Kidney tubule cell (primary cell): ENCODE measurements around the gene FUT1.
A peak's percentile ranks its signal among the peaks of the same experiment; 100 is the strongest.
"Not testable (repeated sequence)": the region's sequence is repeated elsewhere in the genome, so short reads cannot be mapped to it uniquely, and the experiment has no call there.

Source experiments
- DNase-seq: peaks from one replicate; pipeline ENCODE4 v3.0.0-alpha.2; 2018; ENCODE audit warnings: low spot score

Gene FUT1

DNA sequence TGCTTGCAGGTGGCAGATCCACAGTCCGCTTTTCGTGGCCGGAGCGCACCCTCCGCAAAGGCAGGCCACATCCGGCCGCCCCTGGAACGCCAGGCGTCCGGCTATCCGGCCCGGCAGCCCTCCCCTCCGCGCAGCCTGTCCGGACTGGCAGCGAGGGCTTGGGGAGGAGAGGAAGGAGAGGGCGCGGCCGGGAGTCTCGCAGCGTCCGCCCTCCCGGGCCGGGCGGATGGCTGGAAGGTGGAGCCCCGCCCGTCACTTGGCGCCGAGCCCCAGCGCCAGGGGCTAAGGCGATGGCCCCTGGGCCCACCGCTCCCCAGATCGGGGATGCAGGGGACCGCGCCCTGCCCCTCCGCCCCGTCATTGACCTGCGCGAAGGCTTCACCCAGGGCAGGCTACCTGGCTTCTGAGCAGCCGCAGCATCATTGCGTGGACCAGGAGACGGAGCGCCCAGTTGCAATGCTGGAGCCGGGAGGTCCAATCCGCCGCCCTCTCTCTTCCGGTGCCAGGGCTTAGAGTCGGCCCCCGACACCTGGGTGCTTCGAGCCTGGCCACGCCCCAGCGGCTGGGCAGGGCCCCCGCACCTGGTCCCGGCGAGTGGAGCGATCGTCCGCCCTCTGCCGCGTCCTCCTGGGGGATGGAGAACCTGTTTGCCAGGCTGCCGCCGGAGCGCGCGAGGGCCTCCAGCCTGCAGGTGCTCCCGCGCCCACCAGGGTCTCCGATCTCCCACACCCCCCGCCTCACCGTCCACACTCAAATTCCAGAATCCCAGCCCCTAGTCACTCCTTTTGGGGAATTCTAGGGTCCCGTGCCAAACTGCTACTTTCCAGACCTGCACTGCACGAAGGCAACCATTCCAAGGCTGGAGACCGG lies at the start of gene FUT1:
Gene FUT1, minus strand, starts transcription at position 146 of the 870 bp plus-strand sequence. CDS start 1,360 bp downstream, outside the sequence.
- peak; percentile 81 for DNase-seq

DNA sequence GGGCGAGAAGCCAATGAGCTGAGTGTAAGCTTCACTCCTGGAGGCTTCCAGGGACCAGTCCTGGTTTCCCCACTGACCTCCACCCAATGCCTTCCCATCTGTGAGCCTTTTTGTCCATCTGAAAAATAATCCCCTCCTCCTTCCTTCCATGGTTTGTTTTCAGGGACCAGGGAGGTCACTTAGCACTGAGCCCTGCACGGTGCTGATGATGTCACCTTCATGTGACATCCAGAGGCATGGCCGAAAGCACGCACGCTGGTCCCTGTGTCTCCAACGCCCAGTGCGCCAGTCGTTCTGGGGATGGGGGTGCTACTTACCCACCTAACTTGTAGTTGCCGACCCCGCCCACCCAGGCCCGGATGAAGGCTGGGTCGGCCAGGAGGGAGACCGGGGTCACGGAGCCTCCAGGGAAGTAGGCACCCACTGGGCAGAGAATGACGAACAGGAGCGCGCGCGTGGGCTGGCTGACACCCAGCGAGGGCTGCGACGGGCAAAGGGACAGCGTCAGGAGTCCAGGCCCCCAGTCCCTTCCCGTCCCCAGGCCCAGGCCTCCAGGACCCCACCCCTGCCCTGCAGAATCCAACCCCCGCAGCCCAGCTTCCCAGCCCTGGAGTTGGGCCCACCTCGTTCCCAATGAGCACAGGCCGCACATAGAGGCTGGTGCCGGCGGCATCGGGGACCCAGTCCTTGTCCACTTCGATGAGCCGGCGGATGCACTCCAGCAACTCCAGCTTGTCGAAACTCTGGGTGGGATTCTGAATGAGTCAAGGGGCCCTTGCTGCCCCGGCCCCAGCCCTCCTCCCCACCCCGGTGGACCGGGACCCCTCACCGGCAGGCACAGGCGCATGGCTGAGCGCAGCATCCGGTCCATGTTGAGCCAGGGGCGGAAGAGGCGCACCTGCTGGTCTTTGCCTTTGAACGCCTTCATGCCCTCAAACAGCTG lies 47.2 kb upstream of the FUT1 start:
- no peak for DNase-seq

DNA sequence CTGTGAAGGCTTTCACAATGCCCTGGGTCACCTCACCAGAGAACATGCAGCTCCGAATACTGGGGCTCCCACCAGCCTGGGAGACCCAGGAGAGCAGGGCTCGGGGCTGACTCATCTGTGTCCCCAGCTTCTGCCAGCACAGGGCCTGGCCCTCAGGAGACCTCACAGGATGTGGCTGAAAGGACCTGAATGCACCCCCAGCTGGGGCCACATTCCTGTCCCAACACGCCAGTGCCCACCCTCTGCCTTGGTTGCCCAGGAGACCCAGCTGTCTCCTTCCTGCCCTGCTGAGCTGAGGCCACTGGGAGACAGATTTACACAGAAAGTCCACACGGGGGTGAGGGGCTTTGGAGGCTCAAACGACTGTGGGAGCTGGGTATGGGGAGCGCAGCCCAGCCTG lies 46.5 kb upstream of the FUT1 start:
- peak; percentile 30 for DNase-seq

DNA sequence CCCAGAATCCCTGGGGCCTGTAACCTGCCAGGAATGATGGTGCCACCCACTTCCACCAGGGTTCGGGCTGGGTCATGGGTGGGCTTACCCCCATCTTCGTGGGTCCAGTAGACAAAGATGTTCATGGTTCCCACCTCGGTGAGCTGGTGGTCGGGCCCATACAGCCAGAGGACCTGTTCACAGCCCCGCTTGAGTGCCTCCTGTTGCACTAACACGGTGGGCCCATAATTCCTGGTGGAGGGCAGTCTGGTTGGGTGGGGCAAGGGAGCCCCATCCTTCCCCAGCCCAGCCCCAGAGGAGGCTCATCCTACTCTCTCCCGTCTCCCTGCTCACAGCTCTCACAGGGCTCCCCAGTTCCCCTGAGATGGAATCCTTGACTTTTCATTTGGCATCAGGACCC lies 44.7 kb upstream of the FUT1 start:
- no peak for DNase-seq

DNA sequence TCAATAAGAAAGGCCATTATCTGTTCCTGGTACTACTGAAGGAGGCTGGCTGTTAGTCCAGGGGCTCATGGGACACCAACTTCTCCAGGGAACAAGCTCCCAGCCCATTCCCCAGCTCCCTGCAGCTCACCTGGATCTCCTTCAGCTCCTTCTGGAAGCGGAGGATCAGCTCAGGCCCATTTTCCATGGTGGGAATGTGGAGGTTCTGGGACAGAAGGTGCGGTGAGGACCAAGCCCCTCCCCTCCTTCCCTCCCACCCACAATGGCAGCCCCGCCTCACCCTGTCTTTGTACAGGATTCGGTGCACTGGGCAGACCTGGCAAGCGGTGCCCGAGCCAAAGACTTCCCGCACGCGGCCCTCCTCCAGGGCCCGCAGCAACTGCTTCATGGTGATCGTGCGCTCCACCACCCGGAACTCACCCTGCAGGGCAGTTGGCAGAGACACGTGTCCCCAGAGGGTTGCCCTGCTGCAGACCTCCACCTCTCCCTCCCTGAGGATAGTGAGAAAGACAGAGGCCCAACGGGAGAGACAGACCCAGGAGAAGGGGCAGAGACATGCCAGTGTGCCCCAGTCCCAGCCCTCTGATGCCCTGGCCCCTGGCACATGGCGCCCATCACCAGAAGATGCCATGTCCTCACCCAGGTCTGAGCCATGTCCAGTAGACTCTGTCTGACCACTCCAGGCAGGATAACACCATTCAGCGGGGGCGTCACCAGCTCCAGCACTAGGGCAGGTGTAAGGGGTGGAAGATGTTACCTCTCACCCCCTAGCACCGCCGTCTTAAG lies 44.0 kb upstream of the FUT1 start:
- DNase-seq: no peak

DNA sequence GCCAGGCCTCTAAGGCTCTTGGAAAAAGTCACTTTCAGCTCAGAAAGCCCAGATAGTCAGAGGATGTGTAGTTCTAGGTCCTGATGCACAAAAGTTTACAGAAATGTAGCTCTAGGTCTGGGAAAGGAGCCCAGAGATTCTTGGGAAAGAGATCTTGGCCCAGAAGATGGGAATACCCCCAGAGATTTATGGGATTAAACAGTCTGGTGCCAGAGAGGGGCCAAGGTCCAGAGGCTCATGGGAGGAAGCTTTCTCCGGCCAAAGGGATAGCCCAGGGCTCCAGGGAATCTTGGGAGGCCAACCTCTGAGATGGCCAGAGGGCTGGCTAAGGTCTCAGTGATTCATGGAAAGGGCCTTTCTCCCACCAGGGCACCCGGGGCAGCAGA lies 43.2 kb upstream of the FUT1 start:
- no peak for DNase-seq

DNA sequence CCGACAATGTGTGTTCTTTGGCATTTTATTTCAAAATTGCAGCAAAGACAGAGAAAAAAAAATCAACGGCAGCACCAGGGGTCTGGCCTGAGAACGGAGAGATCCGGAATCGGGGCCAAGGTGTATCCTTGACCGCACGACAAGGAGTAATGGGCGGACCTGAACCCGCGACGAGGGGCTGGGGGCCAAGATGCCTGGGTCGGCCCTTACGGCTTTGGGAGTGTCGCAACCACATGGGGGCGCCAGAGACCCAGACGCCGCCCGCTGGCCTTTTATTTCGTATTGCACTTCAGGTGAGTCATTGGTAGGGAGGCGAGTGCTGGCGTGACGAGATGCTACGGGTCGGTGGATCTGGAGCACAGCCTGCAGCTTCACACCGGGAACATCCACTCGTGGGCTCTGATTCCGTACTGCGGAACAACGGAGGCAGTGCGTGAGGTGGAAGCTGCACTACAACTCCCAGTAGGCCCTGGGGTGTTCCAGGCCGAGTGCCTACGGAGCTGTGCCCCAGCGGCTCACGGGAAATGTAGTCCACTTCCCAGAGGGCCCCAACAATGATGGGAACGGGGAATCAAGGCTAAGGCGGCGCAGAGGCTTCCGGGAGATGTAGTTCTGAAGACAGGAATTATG lies 42.7 kb upstream of the FUT1 start:
- DNase-seq: peak; percentile 93

DNA sequence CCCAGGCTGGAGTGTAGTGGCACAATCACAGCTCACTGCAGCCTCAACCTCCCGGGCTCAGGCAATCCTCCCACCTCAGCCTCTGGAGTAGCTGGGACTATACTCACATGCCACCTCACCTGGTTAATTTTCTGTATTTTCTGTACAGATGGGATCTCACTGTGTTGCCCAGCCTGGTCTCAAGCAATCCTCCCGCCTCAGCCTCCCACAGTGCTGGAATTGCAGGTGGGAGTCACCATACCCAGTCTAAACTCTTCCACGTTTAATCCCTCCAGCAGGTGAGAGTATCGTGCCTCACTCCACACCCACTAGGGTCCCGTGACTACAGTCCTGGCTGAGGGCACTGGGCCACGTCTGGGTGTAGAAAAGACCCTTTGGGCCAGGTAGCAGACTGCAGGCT lies 41.9 kb upstream of the FUT1 start:
- no peak for DNase-seq

DNA sequence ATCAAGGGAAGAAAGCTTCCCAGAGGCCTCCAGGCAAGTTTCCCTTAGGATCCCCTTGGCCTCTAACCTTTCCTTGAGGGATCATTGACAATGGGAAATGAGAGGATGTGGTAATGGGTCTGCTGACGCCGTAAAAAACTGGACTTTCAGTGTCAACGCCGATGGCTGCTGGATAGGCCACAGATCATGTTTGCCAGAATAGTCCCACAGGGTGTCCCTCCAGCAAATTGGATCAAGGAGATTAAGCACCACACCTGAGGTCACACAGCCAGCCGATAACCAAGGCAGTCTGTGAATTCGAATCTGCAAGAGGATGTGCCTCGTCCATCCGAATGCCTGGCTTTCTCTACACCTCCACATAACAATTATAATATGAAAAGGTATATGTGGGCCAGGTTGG lies 40.8 kb upstream of the FUT1 start:
- DNase-seq: no peak

DNA sequence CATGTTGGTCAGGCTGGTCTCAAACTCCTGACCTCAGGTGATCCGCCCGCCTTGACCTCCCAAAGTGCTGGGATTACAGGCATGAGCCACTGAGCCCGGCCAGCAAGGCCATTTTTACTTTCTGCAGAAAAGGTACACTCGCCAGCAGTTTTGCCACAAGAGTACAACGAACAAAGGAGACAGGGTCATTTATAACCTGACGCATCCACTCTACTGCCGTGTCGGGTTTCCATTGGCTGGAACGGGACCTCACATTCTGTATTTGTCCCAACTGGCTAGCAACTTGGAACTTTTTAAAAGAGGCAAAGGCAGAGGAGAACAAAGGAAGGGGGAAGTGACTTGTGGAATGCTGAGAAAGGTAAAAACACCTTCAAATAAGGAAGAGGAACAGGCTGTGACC lies 34.9 kb upstream of the FUT1 start:
- DNase-seq: not testable (repeated sequence)

DNA sequence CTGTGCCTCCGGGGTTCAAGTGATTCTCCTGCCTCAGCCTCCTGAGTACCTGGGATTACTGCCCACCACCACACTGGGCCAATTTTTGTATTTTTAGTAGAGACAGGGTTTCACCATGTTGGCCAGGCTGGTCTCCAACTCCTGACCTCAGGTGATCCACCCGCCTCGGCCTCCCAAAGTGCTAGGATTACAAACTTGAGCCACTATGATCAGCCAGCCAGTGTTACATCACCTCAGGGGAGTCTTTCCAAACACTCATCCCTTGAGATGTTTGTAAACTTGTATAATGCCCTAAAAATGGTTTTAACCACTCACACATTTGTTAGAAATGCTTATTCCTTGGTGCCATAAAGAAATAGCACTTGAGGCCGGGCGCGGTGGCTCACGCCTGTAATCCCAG lies 34.0 kb upstream of the FUT1 start:
- DNase-seq: not testable (repeated sequence)

DNA sequence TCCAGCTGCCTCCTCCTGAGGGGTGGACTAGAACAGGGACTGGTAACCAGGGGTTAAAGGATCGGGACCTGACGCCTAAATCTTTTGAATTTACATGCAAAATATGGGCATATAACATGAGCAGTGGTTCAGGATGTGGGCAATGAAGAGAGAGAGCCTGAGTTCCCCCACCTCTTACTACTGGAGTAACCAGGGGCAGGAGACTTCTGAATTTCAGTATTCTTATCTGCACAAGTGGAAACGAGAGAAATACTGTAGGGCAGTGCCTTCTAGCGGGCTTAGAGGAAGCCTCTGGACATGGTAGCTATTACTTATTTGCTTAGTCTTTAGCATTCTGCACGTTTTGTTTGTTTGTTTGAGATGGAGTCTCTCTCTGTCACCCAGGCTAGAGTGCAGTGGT lies 32.1 kb upstream of the FUT1 start:
- DNase-seq: no peak

DNA sequence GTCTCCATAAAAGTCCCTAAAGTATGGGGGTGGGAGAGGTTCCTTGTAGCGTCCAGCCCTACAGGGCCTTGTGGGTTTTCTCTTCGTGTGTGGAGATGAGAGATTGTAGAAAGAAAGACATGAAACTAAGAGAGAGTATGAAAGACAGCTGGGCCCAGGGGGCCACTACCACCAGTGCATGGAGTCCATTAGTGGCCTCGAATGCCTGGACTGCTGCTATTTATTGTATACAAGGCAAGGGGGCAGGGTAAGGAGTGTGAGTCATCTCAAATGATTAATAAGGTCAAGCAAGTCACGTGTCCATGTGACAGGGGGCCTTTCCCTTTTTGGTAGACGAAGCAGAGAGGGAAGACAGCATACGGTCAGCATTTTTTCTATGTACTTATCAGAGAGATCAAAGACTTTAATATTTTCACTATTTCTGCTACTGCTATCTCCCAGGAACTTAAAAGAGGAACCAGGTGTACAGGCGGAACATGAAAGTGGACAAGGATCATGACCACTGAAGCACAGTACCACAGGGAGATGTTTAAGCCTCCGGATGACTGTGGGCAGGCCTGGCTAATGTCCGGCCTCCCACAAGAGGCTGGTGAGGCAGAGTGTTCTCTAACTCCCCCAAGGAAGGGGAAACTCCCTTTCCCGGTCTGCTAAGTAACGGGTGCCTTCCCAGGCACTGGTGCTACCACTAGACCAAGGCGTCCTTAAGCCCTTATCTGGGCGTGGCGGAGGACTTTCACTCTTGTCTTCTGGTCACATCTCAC lies 28.4 kb upstream of the FUT1 start:
- DNase-seq: peak; percentile 74

DNA sequence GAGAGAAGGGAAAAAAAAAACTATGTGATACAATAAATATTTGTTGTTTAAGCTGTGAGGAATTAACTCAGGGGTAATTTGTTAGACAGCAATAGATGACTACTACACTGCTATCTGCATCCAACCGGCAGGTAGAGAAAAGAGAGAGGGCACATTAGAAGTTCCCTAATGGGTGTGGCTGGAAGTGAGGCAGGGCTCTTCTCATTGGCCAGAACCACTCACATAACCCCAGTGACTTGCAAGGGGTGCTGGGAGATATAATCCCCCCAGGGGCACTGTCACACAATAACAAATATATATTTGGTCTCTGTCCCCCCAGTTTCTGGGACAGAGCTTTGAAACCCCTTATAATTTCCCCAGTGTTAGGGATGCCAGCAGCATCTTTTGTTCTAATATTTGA lies 27.2 kb upstream of the FUT1 start:
- no peak for DNase-seq

DNA sequence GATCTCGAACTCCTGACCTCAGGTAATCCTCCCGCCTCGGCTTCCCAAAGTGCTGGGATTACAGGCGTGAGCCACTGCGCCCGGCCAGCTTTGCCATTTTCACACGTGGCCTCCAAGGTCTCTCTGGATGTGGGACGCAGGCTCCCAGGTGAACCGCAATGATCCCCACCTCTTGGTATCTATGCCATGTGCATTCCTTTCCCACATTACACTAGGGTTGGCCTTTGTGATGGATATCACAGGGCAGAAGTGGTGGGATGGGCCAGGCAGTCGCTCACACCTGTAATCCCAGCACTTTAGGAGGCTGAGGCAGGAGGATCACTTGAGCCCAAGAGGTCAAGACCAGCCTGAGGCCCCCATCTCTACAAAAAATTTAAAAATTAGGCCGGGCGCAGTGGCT lies 25.3 kb upstream of the FUT1 start:
- no peak for DNase-seq

DNA sequence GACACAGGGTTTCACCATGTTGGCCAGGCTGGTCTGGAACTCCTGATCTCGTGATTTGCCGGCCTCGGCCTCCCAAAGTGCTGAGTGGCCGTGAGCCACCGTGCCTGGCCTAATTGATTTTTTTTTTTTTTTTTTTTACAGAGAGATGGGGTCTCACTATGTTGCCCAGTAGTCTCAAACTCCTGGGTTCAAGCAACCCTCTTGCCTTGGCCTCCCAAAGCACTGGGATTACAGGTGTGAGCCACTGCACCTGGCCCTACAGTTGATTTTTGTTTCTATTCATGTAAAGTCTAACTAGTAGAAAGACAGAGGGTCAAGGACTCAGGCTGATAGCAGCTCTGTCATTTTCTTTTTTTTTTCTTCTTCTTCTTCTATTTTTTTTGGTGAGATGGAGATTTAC lies 24.7 kb upstream of the FUT1 start:
- DNase-seq: no peak

DNA sequence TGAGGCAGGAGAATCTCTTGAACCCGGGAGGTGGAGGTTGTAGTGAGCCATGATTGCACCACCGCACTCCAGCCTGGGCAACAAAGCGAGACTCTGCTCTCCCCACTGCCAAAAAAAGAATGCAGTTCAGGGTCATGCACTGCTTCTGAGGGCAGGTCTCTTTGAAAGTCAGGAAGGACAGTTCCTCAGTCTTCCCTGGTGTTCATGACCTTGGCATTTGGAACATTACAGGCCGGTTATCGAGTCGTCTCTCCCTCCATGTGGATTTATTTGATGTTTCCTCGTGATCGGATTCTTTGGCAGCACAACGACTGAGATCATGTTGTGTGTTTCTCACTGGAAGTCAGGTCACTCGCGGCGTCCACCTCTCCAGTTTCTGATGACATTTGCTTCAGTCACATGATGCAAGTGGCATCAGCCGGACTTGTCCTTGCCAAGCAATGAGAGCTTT lies 20.1 kb upstream of the FUT1 start:
- DNase-seq: peak; percentile 44

DNA sequence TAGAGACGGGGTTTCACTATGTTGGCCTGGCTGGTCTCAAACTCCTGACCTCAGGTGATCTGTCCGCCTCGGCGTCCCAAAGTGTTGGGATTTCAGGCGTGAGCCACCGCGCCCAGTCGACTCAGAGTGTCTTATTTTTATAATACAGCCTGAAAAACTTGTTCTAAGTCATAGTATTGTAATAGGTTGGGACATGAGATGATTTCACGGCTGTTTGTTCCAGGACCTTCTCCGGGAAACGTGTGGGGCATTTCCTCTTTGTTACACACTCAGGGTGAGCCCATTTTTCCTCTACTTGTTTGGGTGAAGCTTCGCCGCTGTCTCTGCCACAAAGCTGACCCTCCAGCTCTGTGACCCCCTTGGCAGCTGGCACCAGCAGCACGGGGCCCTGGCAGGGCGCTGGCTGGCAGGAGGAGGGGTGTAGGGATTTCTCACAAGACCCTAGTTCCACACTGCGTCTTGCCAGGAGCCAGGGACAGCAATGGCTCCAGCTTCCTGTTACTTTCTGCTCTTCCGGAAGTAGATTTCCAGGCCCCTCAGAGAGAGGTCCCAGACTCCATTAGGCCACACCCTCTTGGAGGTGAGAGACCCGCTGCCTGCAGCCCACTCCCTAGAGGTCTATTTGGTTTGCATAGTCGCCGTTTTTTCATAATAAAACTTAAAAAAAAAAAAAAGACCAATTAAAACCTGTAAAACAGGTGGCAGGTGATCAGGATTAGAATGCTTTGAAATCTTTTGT lies 18.5 kb upstream of the FUT1 start:
- no peak for DNase-seq

DNA sequence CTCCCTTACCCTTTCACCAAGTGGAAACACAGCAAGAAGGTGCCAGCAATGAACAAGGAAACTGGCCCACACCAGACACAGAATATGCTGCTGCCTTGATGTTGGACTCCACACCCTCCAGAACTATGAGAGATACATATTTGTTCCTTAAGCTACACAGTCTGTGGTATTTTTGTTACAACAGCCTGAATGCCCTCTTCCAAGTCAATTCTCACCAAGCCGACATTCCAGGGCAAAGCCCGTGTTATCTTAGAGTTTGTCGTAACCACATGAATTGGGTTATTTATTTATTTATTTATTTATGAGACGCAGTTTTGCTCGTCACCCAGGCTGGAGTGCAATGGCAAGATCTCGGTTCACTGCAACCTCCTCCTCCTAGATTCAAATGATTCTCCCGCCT lies 17.8 kb upstream of the FUT1 start:
- DNase-seq: peak; percentile 34
